ENCODE results near the gene CABP4.
"Not testable (repeated sequence)": the region's sequence is repeated elsewhere in the genome, so short reads cannot be mapped to it uniquely, and the experiment has no call there.

Gene CABP4

DNA sequence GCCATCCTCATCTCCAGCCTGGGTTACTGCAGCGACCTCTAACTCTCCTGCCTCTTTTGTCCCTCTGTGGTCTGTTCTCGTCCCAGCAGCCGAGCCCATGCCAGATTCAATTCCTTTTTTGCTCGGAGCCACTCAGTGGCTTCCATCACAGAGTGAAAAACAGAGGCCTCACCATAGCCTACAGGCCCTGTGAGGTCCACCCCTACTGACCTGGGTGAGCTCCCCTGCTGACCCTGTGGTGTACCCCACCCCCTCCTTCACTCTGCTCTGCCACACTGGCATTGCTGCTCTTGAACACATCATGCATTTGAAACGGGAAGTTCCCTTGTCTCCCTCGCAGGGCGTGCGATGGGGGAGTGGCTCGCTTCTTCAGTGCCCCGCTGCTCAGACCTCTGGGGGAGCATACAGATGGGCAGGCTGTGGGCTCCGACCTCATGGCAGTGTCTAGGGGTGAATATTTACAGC is 29.7 kb downstream of the CABP4 start:
- Histone ChIP-seq H3K9ac (ENCODE audit: low read length) (peak overlapping the region; percentile 88), H3K9me2 (ENCODE audit: low read depth, low read length) (no peaks in the 10 kb centered on the region), H3F3A (ENCODE audit: insufficient read depth, low read length) (0 out of 2 replicates have a peak, but pooled peaks cover 2% of the 10 kb centered on the region), H2AFZ (ENCODE audit: low read length) (no peak overlapping the region), H3K36me3 (ENCODE audit: insufficient read depth, low read length) (peaks cover 20% of the 10 kb centered on the region; the same call in 1 of the 2 replicates), H4K20me1 (ENCODE audit: insufficient read depth, low read length) (no peaks in the 10 kb centered on the region), H3K9me3 (ENCODE audit: low read length) (no peaks in the 10 kb centered on the region), H3K79me2 (ENCODE audit: insufficient read depth, low read length) (no peaks in the 10 kb centered on the region), H3K4me3 (ENCODE audit: low read depth, low read length, poor library complexity, severe bottlenecking) (peak overlapping the region; percentile 56), H3K4me1 (ENCODE audit: insufficient read depth, low read length, severe bottlenecking) (peaks cover 52% of the 10 kb centered on the region), H3K27me3 (ENCODE audit: insufficient read depth, low read length) (no peaks in the 10 kb centered on the region), H3K4me2 (ENCODE audit: low read length) (peak overlapping the region; percentile 99), H3K27ac (ENCODE audit: low read depth, low read length, poor library complexity, severe bottlenecking) (peak overlapping the region; percentile 91)
- TF ChIP-seq EZH2 (IDR thresholded peaks at IDR 0.05; ENCODE audit: borderline replicate concordance, low read length) (no peak), CTCF (IDR thresholded peaks at IDR 0.05; ENCODE audit: low read length) (peak; percentile 30; the same call in 1 of the 2 replicates)

- not testable (repeated sequence) for H3K79me2 ChIP-seq (ENCODE audit: insufficient read depth, low read length); H3K9me3 ChIP-seq (ENCODE audit: low read length); H3K9me2 ChIP-seq (ENCODE audit: low read depth, low read length); H2AFZ ChIP-seq (ENCODE audit: low read length); H3K9ac ChIP-seq (ENCODE audit: low read length); H3K27me3 ChIP-seq (ENCODE audit: insufficient read depth, low read length); H3F3A ChIP-seq (ENCODE audit: insufficient read depth, low read length); H4K20me1 ChIP-seq (ENCODE audit: insufficient read depth, low read length)
- H3K4me2 ChIP-seq (ENCODE audit: low read length) = peak overlapping the region; percentile 45
- peaks cover 53% of the 10 kb centered on the region for H3K4me1 ChIP-seq (ENCODE audit: insufficient read depth, low read length, severe bottlenecking)
- peaks cover 30% of the 10 kb centered on the region; the same call in 1 of the 2 replicates for H3K36me3 ChIP-seq (ENCODE audit: insufficient read depth, low read length)
- peak overlapping the region; percentile 4 for H3K4me3 ChIP-seq (ENCODE audit: low read depth, low read length, poor library complexity, severe bottlenecking)
- peak overlapping the region; percentile 91 for H3K27ac ChIP-seq (ENCODE audit: low read depth, low read length, poor library complexity, severe bottlenecking)
These were observed 30.8 kb downstream of the CABP4 start for GRCh38 chr11:67485873-67486361.

- H3K79me2 ChIP-seq (ENCODE audit: insufficient read depth, low read length) = no peaks in the 10 kb centered on the region
- H3K9me2 ChIP-seq (ENCODE audit: low read depth, low read length) = no peaks in the 10 kb centered on the region
- H3K27me3 ChIP-seq (ENCODE audit: insufficient read depth, low read length) = no peaks in the 10 kb centered on the region
- 0 out of 2 replicates have a peak, but pooled peaks cover 2% of the 10 kb centered on the region for H3F3A ChIP-seq (ENCODE audit: insufficient read depth, low read length)
- peaks cover 37% of the 10 kb centered on the region; the same call in 1 of the 2 replicates for H3K36me3 ChIP-seq (ENCODE audit: insufficient read depth, low read length)
- H4K20me1 ChIP-seq (ENCODE audit: insufficient read depth, low read length) = no peaks in the 10 kb centered on the region
- no peak overlapping the region for H2AFZ ChIP-seq (ENCODE audit: low read length)
- H3K4me2 ChIP-seq (ENCODE audit: low read length) = peak overlapping the region; percentile 45; the same call in 1 of the 2 replicates
- H3K9ac ChIP-seq (ENCODE audit: low read length) = peak overlapping the region; percentile 2; the same call in 1 of the 2 replicates
- H3K4me3 ChIP-seq (ENCODE audit: low read depth, low read length, poor library complexity, severe bottlenecking) = peak overlapping the region; percentile 4
- TF ChIP-seq EZH2 (IDR thresholded peaks at IDR 0.05; ENCODE audit: borderline replicate concordance, low read length) = no peak
- no peak for TF ChIP-seq CTCF (IDR thresholded peaks at IDR 0.05; ENCODE audit: low read length)
- peak overlapping the region; percentile 91 for H3K27ac ChIP-seq (ENCODE audit: low read depth, low read length, poor library complexity, severe bottlenecking)
- H3K9me3 ChIP-seq (ENCODE audit: low read length) = no peaks in the 10 kb centered on the region
- peaks cover 53% of the 10 kb centered on the region for H3K4me1 ChIP-seq (ENCODE audit: insufficient read depth, low read length, severe bottlenecking)
These were observed 31.5 kb downstream of the CABP4 start for GRCh38 chr11:67486481-67487195.
